GM10266 (cell line): ENCODE measurements around the gene NTM.

Experiments
- DNase-seq: peaks from one replicate; pipeline ENCODE4 v3.0.0; 2012; ENCODE audit errors: extremely low spot score
- CTCF ChIP-seq: IDR thresholded peaks from 2 replicates; pipeline ENCODE4 v1.5.1; 2012; ENCODE audit warnings: mild to moderate bottlenecking, low read depth; ENCODE audit not compliant: control insufficient read depth, insufficient read depth; ENCODE audit errors: missing control alignments

The NTM gene

GRCh38 chr11:132030896-132031295, 660.5 kb downstream of the NTM start:
- TF ChIP-seq CTCF, result no peak
- no peak for DNase-seq

GRCh38 chr11:132032555-132032954, 662.1 kb downstream of the NTM start:
- DNase-seq, result no peak
- TF ChIP-seq CTCF, result no peak

- no peak for TF ChIP-seq CTCF
- DNase-seq, result no peak
These were observed 662.6 kb downstream of the NTM start for GRCh38 chr11:132033051-132033450.

- no peak for TF ChIP-seq CTCF
- no peak for DNase-seq
These were observed 664.8 kb downstream of the NTM start for GRCh38 chr11:132035228-132035627.

GRCh38 chr11:132035766-132036165, 665.4 kb downstream of the NTM start:
- DNase-seq, result no peak
- TF ChIP-seq CTCF, result no peak

- no peak for DNase-seq
- TF ChIP-seq CTCF, result no peak
These were observed 665.8 kb downstream of the NTM start for GRCh38 chr11:132036220-132036619.

- TF ChIP-seq CTCF, result no peak
- DNase-seq, result no peak
These were observed 666.5 kb downstream of the NTM start for GRCh38 chr11:132036746-132037466.
